HepG2 (cell line): ENCODE data around the gene RNU6-1. TPM values are rescaled to one million over a fixed set of nuclear protein-coding genes. Genes with fewer than 3 reads are reported as not detected.

Experiments used
- AHDC1 ChIP-seq: sonication (generic); formaldehyde crosslinking; IDR thresholded peaks from 2 replicates; pipeline ENCODE4 v1.5.1; 2020; ENCODE audit warnings: mild to moderate bottlenecking, missing genetic modification reagents, borderline replicate concordance
- DZIP1 ChIP-seq: sonication (generic); formaldehyde crosslinking; IDR thresholded peaks from 2 replicates; pipeline ENCODE4 v1.5.0; 2020; ENCODE audit warnings: mild to moderate bottlenecking, missing genetic modification reagents
- FOXM1 ChIP-seq: sonication (generic); formaldehyde crosslinking; IDR thresholded peaks from 2 replicates; pipeline ENCODE4 v1.5.0; 2020; ENCODE audit warnings: missing genetic modification reagents
- HIVEP1 ChIP-seq: sonication (generic); formaldehyde crosslinking; IDR thresholded peaks from 2 replicates; pipeline ENCODE4 v1.4.0; 2020; ENCODE audit warnings: mild to moderate bottlenecking, missing genetic modification reagents
- KMT2B ChIP-seq: IDR thresholded peaks from 2 replicates; pipeline ENCODE4 v1.6.1; 2016; ENCODE audit warnings: missing genetic modification reagents, missing compliant biosample characterization
- MEIS1 ChIP-seq: sonication (generic); formaldehyde crosslinking; IDR thresholded peaks from 2 replicates; pipeline ENCODE4 v1.9.0; 2021; ENCODE audit warnings: mild to moderate bottlenecking, missing genetic modification reagents, moderate library complexity, borderline replicate concordance
- MLX ChIP-seq: IDR thresholded peaks from 2 replicates; pipeline ENCODE4 v1.6.1; 2016
- MTF1 ChIP-seq: sonication (generic); formaldehyde crosslinking; IDR thresholded peaks from 2 replicates; pipeline ENCODE4 v1.5.0; 2020; ENCODE audit warnings: missing genetic modification reagents
- MXD3 ChIP-seq: IDR thresholded peaks from 2 replicates; pipeline ENCODE4 v1.6.1; 2016; ENCODE audit warnings: mild to moderate bottlenecking, missing biosample characterization, missing genetic modification reagents
- POGK ChIP-seq: sonication (generic); formaldehyde crosslinking; conservative IDR thresholded peaks from 2 replicates; pipeline ENCODE4 v1.8.0; 2022; ENCODE audit warnings: mild to moderate bottlenecking, moderate library complexity, missing genetic modification reagents
- POLR2AphosphoS5 ChIP-seq: IDR thresholded peaks from 2 replicates; pipeline ENCODE4 v1.6.1; 2012; ENCODE audit warnings: low read depth, low read length
- SRY ChIP-seq: sonication (generic); formaldehyde crosslinking; IDR thresholded peaks from 2 replicates; pipeline ENCODE4 v1.8.0; 2022; ENCODE audit warnings: mild to moderate bottlenecking, missing genetic modification reagents
- TBP ChIP-seq: sonication (generic); formaldehyde crosslinking; IDR thresholded peaks from 2 replicates; pipeline ENCODE4 v1.5.0; 2020; ENCODE audit warnings: missing genetic modification reagents
- ZBTB3 ChIP-seq: sonication (generic); formaldehyde crosslinking; IDR thresholded peaks from 2 replicates; pipeline ENCODE4 v1.4.0; 2020; ENCODE audit warnings: low read depth, mild to moderate bottlenecking, moderate library complexity, missing genetic modification reagents, borderline replicate concordance
- ZNF619 ChIP-seq: sonication (generic); formaldehyde crosslinking; IDR thresholded peaks from 2 replicates; pipeline ENCODE4 v1.4.0; 2020; ENCODE audit warnings: mild to moderate bottlenecking, missing genetic modification reagents
- ZNF773 ChIP-seq: sonication (generic); formaldehyde crosslinking; IDR thresholded peaks from 2 replicates; pipeline ENCODE4 v1.4.0; 2020; ENCODE audit warnings: missing genetic modification reagents, borderline replicate concordance
- polyA plus RNA-seq, 8 experiments: library from polyadenylated mRNA; depleted of rRNA in 3 of 8; stranded (reverse) in 7 of 8; unstranded in 1 of 8; fragments of >200 nt; fragmentation: Illumina TruSeq in 4 of 8; extraction: Trizol in 4 of 8; gene quantifications; 2 replicates each; pipeline versions ENCODE4 v1.2.1 to v1.2.3, GENCODE V29; 2011 to 2016; ENCODE audit warnings: low read depth in 4 of 8, missing spikeins in 1 of 8, mixed read lengths in 1 of 8; ENCODE audit not compliant: insufficient read depth in 1 of 8
- total RNA-seq, 5 experiments: library from RNA; depleted of rRNA; stranded (reverse); fragments of >200 nt; fragmentation: Illumina TruSeq; extraction: Trizol; gene quantifications; 2 replicates each; pipeline ENCODE4 v1.2.3, GENCODE V29; 2016; ENCODE audit warnings: low read depth in 1 of 5

RNU6-1 gene
- total and polyA plus RNA-seq, 2 of the 13 experiments (the other 11 are each of a cell fraction or from before 2014, with no cell fraction given): under 0.01 TPM; not detected in 1

GRCh38 chr15:67863442-67863987 is 23.7 kb upstream of the RNU6-1 start (continued):
- TF ChIP-seq DZIP1 (CRISPR knock-in tag) (peak; percentile 34; the same call in 1 of the 2 replicates), POLR2AphosphoS5 (peak; percentile 54; the same call in 1 of the 2 replicates), KMT2B (CRISPR knock-in tag) (peak; percentile 79), MLX (CRISPR knock-in tag) (no peak), MEIS1 (CRISPR knock-in tag) (0 out of 2 replicates have a peak, but pooled peaks have one; percentile 39), SRY (CRISPR knock-in tag) (0 out of 2 replicates have a peak, but pooled peaks have one; percentile 55), ZBTB3 (no peak), ZNF773 (CRISPR knock-in tag) (peak; percentile 27; the same call in 1 of the 2 replicates), AHDC1 (CRISPR knock-in tag) (no peak), TBP (CRISPR knock-in tag) (no peak), FOXM1 (CRISPR knock-in tag) (no peak), HIVEP1 (CRISPR knock-in tag) (peak; percentile 88), MXD3 (CRISPR knock-in tag) (peak; percentile 60; the same call in 1 of the 2 replicates), ZNF619 (peak; percentile 39; the same call in 1 of the 2 replicates), POGK (CRISPR knock-in tag) (peak; percentile 65; the same call in 1 of the 2 replicates), MTF1 (CRISPR knock-in tag) (no peak)
